HepG2 (cell line): Measurements from ENCODE around the gene BLOC1S4. TPM values are rescaled to one million over a fixed set of nuclear protein-coding genes. Genes with fewer than 3 reads are reported as not detected.

Source experiments
- ATAC-seq: fragments of 200-7000 bp; cut with Tn5 transposase; 3 replicates; pipeline ENCODE4 v1.9.1; 2020; ENCODE audit warnings: mild to moderate bottlenecking, moderate library complexity
- BruUV-seq: library from RNA; stranded (reverse); fragments of 400-500 nt; replicated peaks from 2 replicates; lab custom pipeline; 2021; lab: Mats Ljungman, UMichigan
- CTCF ChIA-PET: fragments of 300-600 bp; formaldehyde crosslinking; extraction: SDS; loops from one replicate; lab custom pipeline; 2021; ENCODE audit warnings: low total read pairs, inconsistent platforms, low intra/inter-chr PET ratio; lab: Yijun Ruan, JAX
- POLR2A ChIA-PET: fragments of 350-600 bp; sonication (Branson Sonifier 250); formaldehyde crosslinking; loops from one replicate; lab custom pipeline; 2020; ENCODE audit warnings: antibody characterized with exemption, inconsistent platforms; lab: Yijun Ruan, JAX
- DNase-seq: peaks from one replicate; pipeline ENCODE4 v3.0.0-alpha.2; 2015; ENCODE audit warnings: low spot score
- FAIRE-seq: peaks from 3 replicates; lab custom pipeline; 2011; peaks lifted over from hg19 to GRCh38; lab: Jason Lieb, UNC
- H2AFZ ChIP-seq: one replicate; pipeline ENCODE4 v1.6.1; 2011; ENCODE audit warnings: low read length, inconsistent platforms
- H3K27ac ChIP-seq: fragments of 300-600 bp; 3 replicates; pipeline ENCODE4 v1.8.0; 2011; ENCODE audit warnings: mixed run types, mild to moderate bottlenecking, mixed read lengths, low read length, inconsistent platforms; ENCODE audit not compliant: insufficient read depth; ENCODE audit errors: extremely low read length
- H3K27me3 ChIP-seq, 2 experiments: fragments of 200-600 bp in 1 of 2; 2 replicates in 1 of 2; 3 replicates in 1 of 2; pipeline versions ENCODE4 v1.6.0 to v1.8.0; 2011; ENCODE audit warnings: low read length in 2 of 2, mild to moderate bottlenecking in 2 of 2, moderate library complexity in 2 of 2, inconsistent platforms in 1 of 2; ENCODE audit not compliant: insufficient read depth in 2 of 2, control insufficient read depth in 1 of 2
- H3K36me3 ChIP-seq, 2 experiments: fragments of 200-600 bp in 1 of 2; replicated peaks in 1 of 2; 2 replicates in 1 of 2; 3 replicates in 1 of 2; pipeline versions ENCODE4 v1.5.1 to v1.8.0; 2011; ENCODE audit warnings: low read length in 2 of 2, inconsistent platforms in 1 of 2; ENCODE audit not compliant: insufficient read depth in 2 of 2, control insufficient read depth in 1 of 2
- H3K4me1 ChIP-seq: 2 replicates; pipeline ENCODE4 v1.5.1; 2012; ENCODE audit warnings: low read length, inconsistent platforms; ENCODE audit not compliant: insufficient read depth
- H3K4me2 ChIP-seq: 2 replicates; pipeline ENCODE4 v1.6.0; 2011; ENCODE audit warnings: low read depth, low read length, inconsistent platforms
- H3K4me3 ChIP-seq, 3 experiments: fragments of 200-600 bp in 1 of 3; sonication (generic), shearing (Covaris generic) in 1 of 3; replicated peaks in 1 of 3; 2 replicates each; pipeline ENCODE4 v1.5.1; 2011 to 2016; ENCODE audit warnings: low read length in 3 of 3, inconsistent platforms in 2 of 3, low read depth in 2 of 3, mild to moderate bottlenecking in 2 of 3, control low read depth in 1 of 3, mixed read lengths in 1 of 3; ENCODE audit not compliant: insufficient read depth in 1 of 3
- H3K79me2 ChIP-seq: one replicate; pipeline ENCODE4 v1.6.1; 2011; ENCODE audit warnings: low read length, inconsistent platforms; ENCODE audit not compliant: insufficient read depth
- H3K9ac ChIP-seq: 2 replicates; pipeline ENCODE4 v1.6.0; 2011; ENCODE audit warnings: mild to moderate bottlenecking, low read depth, low read length, inconsistent platforms; ENCODE audit not compliant: insufficient read depth
- H3K9me3 ChIP-seq: 2 replicates; pipeline ENCODE4 v1.5.1; 2012; ENCODE audit warnings: mild to moderate bottlenecking, low read length
- H4K20me1 ChIP-seq: 2 replicates; pipeline ENCODE4 v1.6.0; 2011; ENCODE audit warnings: inconsistent platforms, mild to moderate bottlenecking, low read length, moderate library complexity; ENCODE audit not compliant: insufficient read depth
- MXI1 ChIP-seq: IDR thresholded peaks from 3 replicates; pipeline ENCODE4 v1.6.1; 2012; ENCODE audit warnings: low read depth, low read length, inconsistent platforms, borderline replicate concordance
- NFE2L1 ChIP-seq: sonication (generic); formaldehyde crosslinking; IDR thresholded peaks from 2 replicates; pipeline ENCODE4 v1.4.0; 2020; ENCODE audit warnings: missing genetic modification reagents, mild to moderate bottlenecking, borderline replicate concordance
- RORA ChIP-seq: sonication (generic); formaldehyde crosslinking; IDR thresholded peaks from 2 replicates; pipeline ENCODE4 v1.5.0; 2020; ENCODE audit warnings: mild to moderate bottlenecking, missing genetic modification reagents, moderate library complexity
- ZNF101 ChIP-seq: sonication (generic); formaldehyde crosslinking; IDR thresholded peaks from 2 replicates; pipeline ENCODE4 v1.4.0; 2020; ENCODE audit warnings: mild to moderate bottlenecking, low read depth, missing genetic modification reagents, borderline replicate concordance
- ZNF510 ChIP-seq: sonication (generic); formaldehyde crosslinking; IDR thresholded peaks from 2 replicates; pipeline ENCODE4 v1.4.0; 2020; ENCODE audit warnings: low read depth, mild to moderate bottlenecking, missing genetic modification reagents
- ZNF768 ChIP-seq: sonication (generic); formaldehyde crosslinking; IDR thresholded peaks from 2 replicates; pipeline ENCODE4 v1.4.0; 2020; ENCODE audit warnings: missing genetic modification reagents
- WGBS: methylation state at CpG from one replicate; pipeline ENCODE4 v1.1.6; 2017; ENCODE audit warnings: low lambda C conversion rate; 5-methylcytosine and 5-hydroxymethylcytosine counted together
- in situ Hi-C: cut with HindIII; loops from 2 replicates; pipeline ENCODE4 v1.10.0; 2017; ENCODE audit warnings: low pct_unique_long_range_greater_than_20kb; ENCODE audit not compliant: extremely low pct_ligation_motif_present
- intact Hi-C: fragments of 100-400 bp; cut with micrococcal nuclease; formaldehyde crosslinking; loops from one replicate; pipeline ENCODE4 v1.10.0; 2022; ENCODE audit not compliant: unreplicated experiment
- polyA plus RNA-seq, 8 experiments: library from polyadenylated mRNA; depleted of rRNA in 3 of 8; stranded (reverse) in 7 of 8; unstranded in 1 of 8; fragments of >200 nt; fragmentation: Illumina TruSeq in 4 of 8; extraction: Trizol in 4 of 8; gene quantifications; 2 replicates each; pipeline versions ENCODE4 v1.2.1 to v1.2.3, GENCODE V29; 2011 to 2016; ENCODE audit warnings: low read depth in 4 of 8, missing spikeins in 1 of 8, mixed read lengths in 1 of 8; ENCODE audit not compliant: insufficient read depth in 1 of 8
- total RNA-seq, 5 experiments: library from RNA; depleted of rRNA; stranded (reverse); fragments of >200 nt; fragmentation: Illumina TruSeq; extraction: Trizol; gene quantifications; 2 replicates each; pipeline ENCODE4 v1.2.3, GENCODE V29; 2016; ENCODE audit warnings: low read depth in 1 of 5

The BLOC1S4 gene
- total and polyA plus RNA-seq, 2 of the 13 experiments (the other 11 are each of a cell fraction or from before 2014, with no cell fraction given) = 15.5 to 20.9 TPM

GRCh38 chr4:6758728-6759127 is 42.8 kb downstream of the BLOC1S4 start (continued):
- TF ChIP-seq ZNF101 (CRISPR knock-in tag) (no peak), NFE2L1 (CRISPR knock-in tag) (no peak), ZNF510 (no peak), MXI1 (no peak)
- TF ChIP-seq, all 625 proteins: peak for 0

DNA sequence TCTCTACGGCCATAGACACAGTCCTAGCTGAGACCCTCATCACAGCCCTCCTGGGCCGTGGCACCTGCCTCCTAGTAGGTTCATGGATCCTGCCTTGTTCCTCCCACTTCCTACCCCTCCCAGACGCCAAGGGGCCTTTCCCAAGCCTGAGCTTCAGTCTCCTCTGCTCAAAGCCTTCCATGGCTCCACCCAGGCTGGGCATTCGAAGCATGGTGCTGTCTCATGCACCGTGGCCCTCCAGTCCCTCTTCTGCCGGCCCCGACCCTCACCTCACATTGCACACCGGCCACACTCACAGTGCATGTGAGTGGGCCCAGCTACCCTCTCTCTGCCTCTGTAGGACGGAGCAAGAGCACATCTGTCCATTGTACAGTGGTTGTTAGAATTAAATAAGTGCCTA is 44.9 kb downstream of the BLOC1S4 start:
- 66% methylated on average over 7 of the region's 9 CpGs for WGBS
- no peaks in the 10 kb centered on the region for H3K36me3 ChIP-seq
- H3K9me3 ChIP-seq = no peaks in the 10 kb centered on the region
- no peak for FAIRE-seq
- no TSS peak for BruUV-seq
- no peaks in the 10 kb centered on the region for H3K79me2 ChIP-seq
- TF ChIP-seq RORA (CRISPR knock-in tag) (no peak), ZNF768 (CRISPR knock-in tag) (peak; percentile 19; the same call in 1 of the 2 replicates)
- no peaks in the 10 kb centered on the region for H4K20me1 ChIP-seq
- in situ Hi-C loops (no loop called here), intact Hi-C loops (loop anchor here (5.0 kb wide), 1 partner anchor 39 kb away; no protein-coding TSS in a partner anchor)
- no peak overlapping the region for H3K9ac ChIP-seq
- no peaks in the 10 kb centered on the region for H3K27me3 ChIP-seq
- peak overlapping the region; percentile 56 for H3K4me2 ChIP-seq
- no peak for DNase-seq
- ChIA-PET POLR2A (interaction anchor here (3.3 kb wide), 1 partner anchor 7 kb away, joined by 17 read pairs; no protein-coding TSS in a partner anchor), CTCF (no interaction called here)
- H2AFZ ChIP-seq = no peak overlapping the region
- H3K27ac ChIP-seq = no peak overlapping the region
- H3K4me1 ChIP-seq = peaks cover 37% of the 10 kb centered on the region
- H3K4me3 ChIP-seq = no peak overlapping the region
- ATAC-seq = no peak; the same call in 2 of the 3 replicates
